GM19035 (cell line): ENCODE results near the gene AKAP9.
"Not testable (repeated sequence)": the region's sequence is repeated elsewhere in the genome, so short reads cannot be mapped to it uniquely, and the experiment has no call there.

Experiments used
- ATAC-seq: cut with Tn5 transposase; IDR thresholded peaks from one replicate; pipeline ENCODE4 v1.9.1; 2021; ENCODE audit not compliant: unreplicated experiment

The AKAP9 gene

GRCh38 chr7:91940572-91941341 is at the start of gene AKAP9:
TSS of gene AKAP9 (plus strand) at chr7:91940862. CDS start at chr7:91941100, 238 bp downstream.
- ATAC-seq: peak; percentile 95

GRCh38 chr7:91892099-91892705 is 48.5 kb upstream of the AKAP9 start:
- ATAC-seq: no peak

- ATAC-seq: no peak
Measured at GRCh38 chr7:91892821-91893340, 47.8 kb upstream of the AKAP9 start.

- not testable (repeated sequence) for ATAC-seq
Measured at GRCh38 chr7:91893699-91894098, 47.0 kb upstream of the AKAP9 start.

GRCh38 chr7:91894781-91895480 is 45.7 kb upstream of the AKAP9 start:
- no peak for ATAC-seq

GRCh38 chr7:91898240-91898992 is 42.2 kb upstream of the AKAP9 start:
- no peak for ATAC-seq

GRCh38 chr7:91899563-91899962 is 41.1 kb upstream of the AKAP9 start:
- ATAC-seq: no peak

- ATAC-seq: no peak
Measured at GRCh38 chr7:91910171-91910570, 30.5 kb upstream of the AKAP9 start.

- ATAC-seq: no peak
Measured at GRCh38 chr7:91911121-91911520, 29.5 kb upstream of the AKAP9 start.

GRCh38 chr7:91912494-91912893 is 28.2 kb upstream of the AKAP9 start:
- ATAC-seq: no peak

GRCh38 chr7:91913612-91914011 is 27.1 kb upstream of the AKAP9 start:
- no peak for ATAC-seq

- ATAC-seq: no peak
Measured at GRCh38 chr7:91915401-91916050, 25.1 kb upstream of the AKAP9 start.

- no peak for ATAC-seq
Measured at GRCh38 chr7:91916051-91916440, 24.6 kb upstream of the AKAP9 start.

GRCh38 chr7:91918356-91918755 is 22.3 kb upstream of the AKAP9 start:
- ATAC-seq: no peak

GRCh38 chr7:91922857-91923256 is 17.8 kb upstream of the AKAP9 start:
- no peak for ATAC-seq

GRCh38 chr7:91927912-91928311 is 12.8 kb upstream of the AKAP9 start:
- no peak for ATAC-seq

- no peak for ATAC-seq
Measured at GRCh38 chr7:91929463-91929862, 11.2 kb upstream of the AKAP9 start.

GRCh38 chr7:91940171-91940570 is 491 bp upstream of the AKAP9 start:
- peak; percentile 20 for ATAC-seq

GRCh38 chr7:91941450-91941849 is 788 bp downstream of the AKAP9 start:
- ATAC-seq: peak; percentile 28

GRCh38 chr7:91942312-91942711 is 1.6 kb downstream of the AKAP9 start:
- no peak for ATAC-seq

GRCh38 chr7:91944970-91945369 is 4.3 kb downstream of the AKAP9 start:
- ATAC-seq: not testable (repeated sequence)
